ENCODE data around the gene SLC2A11.
A peak's percentile ranks its signal among the peaks of the same experiment; 100 is the strongest.

Gene SLC2A11

GRCh38 chr22:23832226-23833016, 25.3 kb upstream of the SLC2A11 start:
- no peak for DNase-seq

- no peak for DNase-seq
Observed at GRCh38 chr22:23833017-23833751, 24.5 kb upstream of the SLC2A11 start.

- no peak for DNase-seq
Observed at GRCh38 chr22:23833911-23834317, 23.8 kb upstream of the SLC2A11 start.

GRCh38 chr22:23834406-23834792, 23.3 kb upstream of the SLC2A11 start:
- no peak for DNase-seq

GRCh38 chr22:23834793-23835483, 22.7 kb upstream of the SLC2A11 start:
- DNase-seq = peak; percentile 8 to 22

- DNase-seq = no peak
Observed at GRCh38 chr22:23835484-23836144, 22.1 kb upstream of the SLC2A11 start.

- DNase-seq = no peak
Observed at GRCh38 chr22:23836281-23836680, 21.4 kb upstream of the SLC2A11 start.

- DNase-seq = no peak
Observed at GRCh38 chr22:23836692-23837495, 20.8 kb upstream of the SLC2A11 start.

- no peak for DNase-seq
Observed at GRCh38 chr22:23837496-23837859, 20.2 kb upstream of the SLC2A11 start.

GRCh38 chr22:23837911-23838680, 19.6 kb upstream of the SLC2A11 start:
- DNase-seq = no peak

- peak; percentile 84 to 86 for DNase-seq
Observed at GRCh38 chr22:23838681-23839468, 18.8 kb upstream of the SLC2A11 start, which contains the start of gene DERL3. Gene DERL3 (minus strand): TSS chr22:23839006. CDS start chr22:23838987, 19 bp downstream.

- DNase-seq = no peak
Observed at GRCh38 chr22:23840026-23840425, 17.6 kb upstream of the SLC2A11 start.

- no peak for DNase-seq
Observed at GRCh38 chr22:23841292-23841691, 16.4 kb upstream of the SLC2A11 start.

- DNase-seq = no peak
Observed at GRCh38 chr22:23841736-23842445, 15.8 kb upstream of the SLC2A11 start.

- no peak for DNase-seq
Observed at GRCh38 chr22:23842599-23842998, 15.1 kb upstream of the SLC2A11 start.

- DNase-seq = no peak
Observed at GRCh38 chr22:23844739-23845202, 12.9 kb upstream of the SLC2A11 start.

- no peak for DNase-seq
Observed at GRCh38 chr22:23845265-23846080, 12.2 kb upstream of the SLC2A11 start.

GRCh38 chr22:23846081-23846469, 11.6 kb upstream of the SLC2A11 start:
- DNase-seq = no peak

All from NCI-H524 (cell line).